ENCODE data around the gene SMARCE1. TPM values are rescaled to one million over a fixed set of nuclear protein-coding genes. Genes with fewer than 3 reads are reported as not detected.

SMARCE1 gene
- total RNA-seq, 1 experiment from 2014 or later = 57.9 TPM

DNA sequence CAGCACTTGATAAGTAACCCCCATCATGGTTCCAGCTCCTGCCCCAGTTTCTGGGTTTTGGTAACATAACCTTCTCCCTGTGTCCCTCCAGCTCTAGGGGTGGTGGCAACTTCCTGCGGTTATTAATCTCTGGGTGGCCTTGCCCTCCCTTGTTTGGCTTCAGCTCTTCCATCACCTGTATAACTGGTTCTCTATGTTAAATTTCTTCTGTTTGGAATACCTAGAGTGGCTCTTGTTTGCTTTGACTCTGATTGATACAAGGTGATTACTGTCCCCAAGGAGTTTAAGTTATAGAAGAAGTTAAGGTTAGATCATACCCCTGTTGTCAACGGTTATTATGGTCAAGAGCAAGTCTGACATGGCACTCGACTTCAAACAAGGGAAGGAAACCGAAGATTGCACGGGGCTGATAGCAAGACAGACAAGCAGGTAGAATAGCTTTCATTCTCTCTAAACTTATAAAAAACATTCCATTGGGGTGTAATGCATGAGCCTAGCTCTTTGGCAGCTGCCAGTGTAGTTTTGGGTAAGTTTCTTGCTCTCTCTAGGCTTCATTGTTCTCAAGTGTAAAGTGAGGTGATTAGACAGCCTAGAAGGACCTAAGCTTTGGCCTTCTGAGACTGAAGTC is 71.4 kb downstream of the SMARCE1 start:
- ATAC-seq = no peak
- no peaks in the 10 kb centered on the region for H3K9me2 ChIP-seq (replicated peaks; ENCODE audit: low read length)
- no peaks in the 10 kb centered on the region for H3K9me3 ChIP-seq (ENCODE audit: low read length)
- H3F3A ChIP-seq (ENCODE audit: low read length, unreplicated experiment) = no peaks in the 10 kb centered on the region
- no peak overlapping the region for H3K9ac ChIP-seq (ENCODE audit: low read length)
- H3K27ac ChIP-seq (ENCODE audit: low read length) = no peak overlapping the region
- H3K4me3 ChIP-seq (ENCODE audit: low read length) = no peak overlapping the region
- intact Hi-C loops (cut with micrococcal nuclease) = no loop called here
- BruUV-seq (replicated peaks) = no TSS peak
- DNase-seq = no peak
- TF ChIP-seq EZH2 (IDR thresholded peaks at IDR 0.05; ENCODE audit: low read length, unreplicated experiment) (no peak), EZH2phosphoT487 (IDR thresholded peaks at IDR 0.05; ENCODE audit: borderline replicate concordance, low read length) (no peak)
- TF ChIP-seq, protein P1, sequence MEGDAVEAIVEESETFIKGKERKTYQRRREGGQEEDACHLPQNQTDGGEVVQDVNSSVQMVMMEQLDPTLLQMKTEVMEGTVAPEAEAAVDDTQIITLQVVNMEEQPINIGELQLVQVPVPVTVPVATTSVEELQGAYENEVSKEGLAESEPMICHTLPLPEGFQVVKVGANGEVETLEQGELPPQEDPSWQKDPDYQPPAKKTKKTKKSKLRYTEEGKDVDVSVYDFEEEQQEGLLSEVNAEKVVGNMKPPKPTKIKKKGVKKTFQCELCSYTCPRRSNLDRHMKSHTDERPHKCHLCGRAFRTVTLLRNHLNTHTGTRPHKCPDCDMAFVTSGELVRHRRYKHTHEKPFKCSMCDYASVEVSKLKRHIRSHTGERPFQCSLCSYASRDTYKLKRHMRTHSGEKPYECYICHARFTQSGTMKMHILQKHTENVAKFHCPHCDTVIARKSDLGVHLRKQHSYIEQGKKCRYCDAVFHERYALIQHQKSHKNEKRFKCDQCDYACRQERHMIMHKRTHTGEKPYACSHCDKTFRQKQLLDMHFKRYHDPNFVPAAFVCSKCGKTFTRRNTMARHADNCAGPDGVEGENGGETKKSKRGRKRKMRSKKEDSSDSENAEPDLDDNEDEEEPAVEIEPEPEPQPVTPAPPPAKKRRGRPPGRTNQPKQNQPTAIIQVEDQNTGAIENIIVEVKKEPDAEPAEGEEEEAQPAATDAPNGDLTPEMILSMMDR (conservative IDR thresholded peaks at IDR 0.05; ENCODE audit: low read depth, low read length) = no peak
- no peak overlapping the region for H2AFZ ChIP-seq (ENCODE audit: low read length)
- ChIA-PET CTCF (no interaction called here), POLR2A (ENCODE audit: unreplicated experiment) (no interaction called here)
- H3K4me2 ChIP-seq (ENCODE audit: low read length) = no peak overlapping the region
- no peaks in the 10 kb centered on the region for H3K36me3 ChIP-seq (ENCODE audit: low read depth, low read length)
- H3K27me3 ChIP-seq (ENCODE audit: low read length) = no peaks in the 10 kb centered on the region
- no peaks in the 10 kb centered on the region for H3K79me2 ChIP-seq (ENCODE audit: low read length)
- H4K20me1 ChIP-seq (ENCODE audit: low read length) = no peaks in the 10 kb centered on the region
- no peaks in the 10 kb centered on the region for H3K4me1 ChIP-seq (ENCODE audit: insufficient read depth, low read length)

Other genes with a start within 250 kb of the SMARCE1 start
- 97.1 and 104 TPM in 2 replicates for gene TOP2A, start 229.9 kb downstream of the SMARCE1 start, total RNA-seq (2014; rRNA removed)
- gene IGFBP4, start 204.4 kb downstream of the SMARCE1 start, total RNA-seq (2014; rRNA removed) = 164 and 297 TPM in 2 replicates
- 127 and 128 TPM in 2 replicates for gene TNS4, start 146.2 kb downstream of the SMARCE1 start, total RNA-seq (2014; rRNA removed)
- gene CCR7, start 82.3 kb downstream of the SMARCE1 start, total RNA-seq (2014; rRNA removed) = 0.12 TPM in 1 of 2 replicates, not detected in the other
- not detected in 2 replicates for gene KRT222, start 17.4 kb upstream of the SMARCE1 start, total RNA-seq (2014; rRNA removed)
- gene KRT24, start 55.9 kb upstream of the SMARCE1 start, total RNA-seq (2014; rRNA removed) = not detected in 2 replicates
- not detected in 2 replicates for gene KRT25, start 107.5 kb upstream of the SMARCE1 start, total RNA-seq (2014; rRNA removed)
- not detected in 2 replicates for gene KRT26, start 124.4 kb upstream of the SMARCE1 start, total RNA-seq (2014; rRNA removed)
- gene KRT27, start 134.7 kb upstream of the SMARCE1 start, total RNA-seq (2014; rRNA removed) = not detected in 2 replicates
- gene KRT28, start 152.1 kb upstream of the SMARCE1 start, total RNA-seq (2014; rRNA removed) = not detected in 2 replicates
- 18.3 and 24.8 TPM in 2 replicates for gene KRT10, start 174.8 kb upstream of the SMARCE1 start, total RNA-seq (2014; rRNA removed)
- not detected in 2 replicates for gene KRT12, start 219.4 kb upstream of the SMARCE1 start, total RNA-seq (2014; rRNA removed)
- gene KRT20, start 237.4 kb upstream of the SMARCE1 start, total RNA-seq (2014; rRNA removed) = 0.18 TPM in 1 of 2 replicates, not detected in the other